NB4 (cell line): ENCODE data around the gene SPEF1.

ENCODE experiments used
- DNase-seq: peaks from one replicate; pipeline ENCODE4 v3.0.0; 2010; ENCODE audit warnings: low read depth
- H3K4me3 ChIP-seq: one replicate; pipeline ENCODE4 v1.5.1; 2011; ENCODE audit warnings: mild to moderate bottlenecking, low read depth, low read length, moderate library complexity
- MAX ChIP-seq: IDR thresholded peaks from 2 replicates; pipeline ENCODE4 v1.6.1; 2011; ENCODE audit warnings: low read depth, low read length
- MYC ChIP-seq: IDR thresholded peaks from 2 replicates; pipeline ENCODE4 v1.6.1; 2011; ENCODE audit warnings: low read depth, low read length
- POLR2A ChIP-seq: IDR thresholded peaks from 2 replicates; pipeline ENCODE4 v1.6.1; 2011; ENCODE audit warnings: mild to moderate bottlenecking; ENCODE audit not compliant: insufficient read length; ENCODE audit errors: extremely low read depth
- TF ChIP-seq, protein P1 (sequence below): IDR thresholded peaks from one replicate; pipeline ENCODE4 v1.5.1; 2012; ENCODE audit warnings: low read depth, low read length

SPEF1 gene

DNA sequence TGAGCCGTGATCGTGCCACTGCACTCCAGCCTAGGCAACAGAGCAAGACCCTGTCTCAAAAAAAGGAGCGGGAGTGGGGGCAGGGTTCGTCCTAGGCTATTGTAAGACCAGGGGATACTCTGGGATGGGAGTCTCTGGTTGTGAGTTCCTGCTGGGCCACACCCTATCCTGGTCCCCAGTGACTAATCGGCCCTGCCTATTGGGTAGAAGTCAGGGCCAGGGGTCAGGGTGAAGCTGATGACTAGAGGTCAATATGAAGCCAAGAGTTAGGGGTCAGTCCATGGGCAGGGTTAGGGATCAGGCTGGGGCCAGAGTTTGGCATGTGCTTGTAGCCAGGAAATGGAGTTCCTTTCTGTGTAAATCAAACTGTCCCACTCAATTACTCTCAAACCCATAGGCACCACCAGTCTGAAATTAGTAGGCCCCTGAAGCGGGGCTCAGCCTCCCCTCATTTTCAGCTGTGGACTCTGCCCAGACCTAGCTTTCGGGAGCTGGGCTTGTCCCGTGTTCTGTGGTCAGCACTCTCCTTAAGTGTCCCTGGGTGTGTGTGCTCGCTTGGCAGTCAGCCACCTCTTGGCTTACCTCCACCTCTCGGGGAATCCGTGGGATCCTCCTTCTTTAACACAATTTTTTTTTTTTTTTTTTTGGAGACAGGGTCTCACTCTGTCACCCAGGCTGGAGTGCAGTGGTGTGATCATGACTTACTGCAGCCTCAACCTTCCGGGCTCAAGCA is 47.0 kb downstream of the SPEF1 start:
- no peak for DNase-seq
- H3K4me3 ChIP-seq: no peak overlapping the region
- TF ChIP-seq MYC (no peak), MAX (no peak), POLR2A (no peak)
- TF ChIP-seq, protein P1, sequence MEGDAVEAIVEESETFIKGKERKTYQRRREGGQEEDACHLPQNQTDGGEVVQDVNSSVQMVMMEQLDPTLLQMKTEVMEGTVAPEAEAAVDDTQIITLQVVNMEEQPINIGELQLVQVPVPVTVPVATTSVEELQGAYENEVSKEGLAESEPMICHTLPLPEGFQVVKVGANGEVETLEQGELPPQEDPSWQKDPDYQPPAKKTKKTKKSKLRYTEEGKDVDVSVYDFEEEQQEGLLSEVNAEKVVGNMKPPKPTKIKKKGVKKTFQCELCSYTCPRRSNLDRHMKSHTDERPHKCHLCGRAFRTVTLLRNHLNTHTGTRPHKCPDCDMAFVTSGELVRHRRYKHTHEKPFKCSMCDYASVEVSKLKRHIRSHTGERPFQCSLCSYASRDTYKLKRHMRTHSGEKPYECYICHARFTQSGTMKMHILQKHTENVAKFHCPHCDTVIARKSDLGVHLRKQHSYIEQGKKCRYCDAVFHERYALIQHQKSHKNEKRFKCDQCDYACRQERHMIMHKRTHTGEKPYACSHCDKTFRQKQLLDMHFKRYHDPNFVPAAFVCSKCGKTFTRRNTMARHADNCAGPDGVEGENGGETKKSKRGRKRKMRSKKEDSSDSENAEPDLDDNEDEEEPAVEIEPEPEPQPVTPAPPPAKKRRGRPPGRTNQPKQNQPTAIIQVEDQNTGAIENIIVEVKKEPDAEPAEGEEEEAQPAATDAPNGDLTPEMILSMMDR: no peak

DNA sequence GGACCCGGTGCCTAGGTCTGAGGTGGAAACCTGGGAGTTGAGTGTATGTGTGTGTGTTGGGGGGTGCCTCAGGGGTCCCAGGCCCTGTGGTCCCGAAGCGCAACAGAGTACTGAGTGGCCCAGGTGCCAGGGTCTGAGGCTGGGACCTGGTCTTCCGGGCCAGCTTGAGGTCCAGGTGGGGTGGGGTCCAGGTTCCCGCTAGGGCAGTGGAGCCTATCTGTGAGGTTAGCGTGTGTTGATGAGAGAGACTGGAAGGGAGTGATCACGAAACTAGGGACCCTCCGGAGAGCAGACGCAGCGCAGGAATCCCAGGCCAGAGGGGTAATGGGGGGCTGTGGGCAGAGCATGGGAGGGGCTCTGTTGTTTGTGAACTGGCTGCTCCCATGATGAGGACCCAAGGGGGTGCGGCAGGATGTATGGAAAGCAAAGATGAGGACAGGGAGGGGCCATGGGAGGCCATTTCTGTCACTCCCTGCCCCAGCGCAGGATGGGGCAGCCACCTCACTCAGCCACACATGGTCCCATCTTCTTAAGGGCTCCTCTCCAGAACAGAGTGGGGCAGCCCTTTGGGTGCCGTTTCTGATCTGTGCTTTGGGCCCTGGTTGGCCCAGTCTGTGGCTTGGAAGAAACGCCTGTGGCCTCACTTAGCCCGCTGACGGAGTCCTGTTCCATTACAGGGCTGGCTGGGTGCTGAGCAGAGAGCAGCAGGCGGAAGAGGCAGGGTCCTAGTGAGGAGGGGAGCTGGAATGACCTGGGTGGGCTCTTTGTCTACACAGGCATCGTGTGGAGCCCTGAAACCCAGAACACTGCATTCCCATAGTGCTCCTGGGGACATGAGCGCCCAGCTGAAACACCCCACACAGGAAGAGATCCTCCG is 47.9 kb downstream of the SPEF1 start:
- no peak overlapping the region for H3K4me3 ChIP-seq
- no peak for DNase-seq
- no peak for TF ChIP-seq MAX
- TF ChIP-seq MYC: no peak
- TF ChIP-seq POLR2A: no peak
- TF ChIP-seq, protein P1: no peak

DNA sequence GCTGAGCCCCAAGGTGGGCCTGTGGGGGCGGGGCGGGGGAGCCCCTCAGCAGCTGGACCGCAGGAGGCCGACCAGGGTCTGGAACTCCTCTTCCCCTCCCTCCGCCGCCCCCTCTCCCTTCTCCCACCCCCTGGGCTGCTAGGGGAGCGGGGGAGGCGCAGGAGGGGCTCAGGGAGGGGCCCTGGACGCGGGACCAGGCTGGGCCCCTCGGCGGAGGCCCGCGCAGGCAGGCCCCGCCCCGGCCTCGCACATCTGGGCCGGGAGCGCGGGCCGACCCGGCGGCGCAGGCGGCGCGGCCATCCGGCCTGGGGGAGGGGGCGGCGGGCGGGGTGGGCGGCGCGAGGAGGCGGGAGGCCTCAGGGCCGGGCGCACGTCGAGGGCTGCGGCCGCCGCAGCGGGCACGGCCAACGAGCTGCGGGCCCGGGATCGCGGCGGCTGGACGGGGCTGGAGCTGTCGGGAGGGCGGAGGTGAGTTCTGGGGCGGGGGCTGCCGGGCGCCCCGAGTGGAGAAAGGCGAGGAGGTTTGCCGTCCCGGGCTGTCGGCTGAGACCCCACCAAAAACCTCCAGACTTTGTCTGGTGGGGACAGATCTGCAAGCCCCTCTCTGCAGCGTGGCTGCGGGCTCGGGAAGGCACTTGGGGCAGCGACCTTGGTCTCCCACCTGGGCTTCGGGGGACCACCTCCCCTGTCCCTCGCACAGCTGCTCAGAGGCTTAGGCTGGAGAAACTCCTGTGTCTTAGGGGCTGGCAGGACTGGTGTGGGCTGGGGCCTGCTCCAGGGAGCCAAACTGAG is 48.7 kb downstream of the SPEF1 start, which contains the start of gene HSPA12B:
Gene HSPA12B, plus strand, starts transcription at position 359 of the 792 bp plus-strand sequence. CDS start 5,990 bp downstream, outside the sequence.
- TF ChIP-seq POLR2A (no peak), MAX (no peak), MYC (no peak)
- TF ChIP-seq, protein P1: no peak
- DNase-seq: no peak
- H3K4me3 ChIP-seq: no peak within 1 kb of the TSS

- TF ChIP-seq, protein P1: no peak
- TF ChIP-seq MYC: no peak
- no peak overlapping the region for H3K4me3 ChIP-seq
- DNase-seq: no peak
Observed at GRCh38 chr20:3731944-3732326, 49.3 kb downstream of the SPEF1 start.

- TF ChIP-seq MYC (no peak), MAX (no peak), POLR2A (no peak)
- TF ChIP-seq, protein P1: no peak
- no peak overlapping the region for H3K4me3 ChIP-seq
- DNase-seq: no peak
Observed at GRCh38 chr20:3730803-3731672, 50.2 kb downstream of the SPEF1 start.
